Sigmoid colon (tissue), 7 donors: ENCODE results near the gene CNOT6. TPM values are rescaled to one million over a fixed set of nuclear protein-coding genes. Genes with fewer than 3 reads are reported as not detected.

Experiments
- DNase-seq: peaks from one replicate; pipeline ENCODE4 v3.0.0-alpha.2; 2019
- H3K27ac ChIP-seq, 4 donors: fragments of 200-600 bp; sonication (generic); one replicate each; pipeline ENCODE4 v1.5.1; 2016 to 2019; ENCODE audit warnings: mild to moderate bottlenecking in 1 of 4
- H3K27me3 ChIP-seq, 3 donors: fragments of 200-600 bp; sonication (generic); one replicate each; pipeline ENCODE4 v1.5.1; 2019; ENCODE audit warnings: mild to moderate bottlenecking in 1 of 3
- H3K36me3 ChIP-seq, 4 donors: fragments of 200-600 bp; sonication (generic); one replicate each; pipeline ENCODE4 v1.5.1; 2016 to 2019
- H3K4me1 ChIP-seq, 4 donors: fragments of 200-600 bp; sonication (generic); one replicate each; pipeline ENCODE4 v1.5.1; 2017 to 2019
- H3K4me3 ChIP-seq, 4 donors: fragments of 200-600 bp; sonication (generic); one replicate each; pipeline ENCODE4 v1.5.1; 2017 to 2019; ENCODE audit warnings: mild to moderate bottlenecking in 2 of 4, moderate library complexity in 1 of 4
- H3K9me3 ChIP-seq, 4 donors: fragments of 200-600 bp in 3 of 4; sonication (generic) in 3 of 4; one replicate each; pipeline versions ENCODE4 v1.5.1 to v1.6.1; 2013 to 2019
- CTCF ChIP-seq, 4 experiments: fragments of 450-650 bp in 3 of 4; fragments of 200-600 bp in 1 of 4; IDR thresholded peaks; one replicate each; pipeline ENCODE4 v1.5.1; 2016 to 2019; ENCODE audit warnings: antibody characterized with exemption in 4 of 4, mild to moderate bottlenecking in 3 of 4, moderate library complexity in 2 of 4
- EP300 ChIP-seq, 4 donors: sonication (generic); formaldehyde crosslinking; IDR thresholded peaks; one replicate each; pipeline ENCODE4 v1.6.1; 2017; ENCODE audit warnings: antibody characterized with exemption in 4 of 4
- POLR2A ChIP-seq, 2 donors: fragments of 450-650 bp; IDR thresholded peaks; one replicate each; pipeline ENCODE4 v1.6.1; 2016; ENCODE audit warnings: antibody characterized with exemption in 2 of 2, mild to moderate bottlenecking in 2 of 2, moderate library complexity in 2 of 2
- POLR2AphosphoS5 ChIP-seq, 4 donors: sonication (generic); formaldehyde crosslinking; IDR thresholded peaks; one replicate each; pipeline ENCODE4 v1.6.1; 2017; ENCODE audit warnings: antibody characterized with exemption in 4 of 4
- WGBS, 2 donors: extraction: QIAGEN DNeasy Blood & Tissue Kit; methylation state at CpG; one replicate each; pipeline ENCODE4 v1.1.7; 2013; 5-methylcytosine and 5-hydroxymethylcytosine counted together
- intact Hi-C: fragments of 100-400 bp; cut with DNase I; formaldehyde crosslinking; loops from one replicate; pipeline ENCODE4 v1.15.1; 2023
- polyA plus RNA-seq, 3 donors: library from polyadenylated mRNA; stranded (reverse); fragments of 200-250 nt; gene quantifications; one replicate each; pipeline ENCODE4 v1.2.3, GENCODE V29; 2013
- total RNA-seq, 4 donors: library from RNA; depleted of rRNA; stranded (reverse); fragments of >200 nt; gene quantifications; one replicate each; pipeline ENCODE4 v1.1.0, GENCODE V29; 2016
- donor health status: healthy with polysubstance abuse.
- donor health status: Bipolar disorder and iron deficiency.
- donor health status: healthy.

The CNOT6 gene
- total and polyA plus RNA-seq, 7 donors = 7.2 to 21.8 (median 16.0) TPM

- H3K9me3 ChIP-seq = no peaks in the 10 kb centered on the region
- DNase-seq = no peak
- no peak overlapping the region for H3K4me3 ChIP-seq
- H3K27ac ChIP-seq = no peak overlapping the region
- intact Hi-C loops = no loop called here
- 98 to 100% methylated on average over 1 of the region's 1 CpG for WGBS, 2 donors
- H3K36me3 ChIP-seq = peaks cover 0 to 23% (median 3%) of the 10 kb centered on the region in 4 donors
- no peaks in the 10 kb centered on the region for H3K4me1 ChIP-seq
- no peaks in the 10 kb centered on the region for H3K27me3 ChIP-seq
- TF ChIP-seq POLR2AphosphoS5 (IDR thresholded peaks at IDR 0.05) = no peak
- no peak for TF ChIP-seq EP300 (IDR thresholded peaks at IDR 0.05)
- no peak for TF ChIP-seq POLR2A (IDR thresholded peaks at IDR 0.05)
- TF ChIP-seq CTCF (IDR thresholded peaks at IDR 0.05) = no peak
These were observed 38.1 kb downstream of the CNOT6 start for GRCh38 chr5:180532268-180532667.

- Histone ChIP-seq H3K27me3 (no peaks in the 10 kb centered on the region), H3K4me3 (no peak overlapping the region), H3K36me3 (peaks cover 0 to 23% (median 3%) of the 10 kb centered on the region in 4 donors), H3K9me3 (no peaks in the 10 kb centered on the region), H3K4me1 (no peaks in the 10 kb centered on the region), H3K27ac (no peak overlapping the region)
- WGBS, 2 donors = 24 to 75% methylated on average over 1 of the region's 1 CpG
- intact Hi-C loops = no loop called here
- no peak for TF ChIP-seq POLR2A (IDR thresholded peaks at IDR 0.05)
- TF ChIP-seq CTCF (IDR thresholded peaks at IDR 0.05) = no peak
- TF ChIP-seq POLR2AphosphoS5 (IDR thresholded peaks at IDR 0.05) = no peak
- no peak for TF ChIP-seq EP300 (IDR thresholded peaks at IDR 0.05)
- no peak for DNase-seq
These were observed 39.7 kb downstream of the CNOT6 start for GRCh38 chr5:180533845-180534244.

GRCh38 chr5:180535573-180535972 lies 41.4 kb downstream of the CNOT6 start:
- 88 to 95% methylated on average over 4 of the region's 4 CpGs for WGBS, 2 donors

GRCh38 chr5:180540050-180540694 lies 46.0 kb downstream of the CNOT6 start:
- intact Hi-C loops = no loop called here
- TF ChIP-seq CTCF (IDR thresholded peaks at IDR 0.05) (no peak), EP300 (IDR thresholded peaks at IDR 0.05) (no peak), POLR2AphosphoS5 (IDR thresholded peaks at IDR 0.05) (no peak), POLR2A (IDR thresholded peaks at IDR 0.05) (no peak)
- H3K4me3 ChIP-seq = no peak overlapping the region
- DNase-seq = no peak
- H3K4me1 ChIP-seq = no peaks in the 10 kb centered on the region
- no peaks in the 10 kb centered on the region for H3K9me3 ChIP-seq
- 84 to 95% methylated on average over 6 of the region's 6 CpGs for WGBS, 2 donors
- no peak overlapping the region for H3K27ac ChIP-seq
- H3K36me3 ChIP-seq = peaks cover 0 to 5% (median 2%) of the 10 kb centered on the region in 4 donors
- no peaks in the 10 kb centered on the region for H3K27me3 ChIP-seq

More at GRCh38 chr5:180535573-180535972, 41.4 kb downstream of the CNOT6 start:
- intact Hi-C loops = no loop called here
- H3K4me3 ChIP-seq = no peak overlapping the region
- H3K9me3 ChIP-seq = no peaks in the 10 kb centered on the region
- H3K36me3 ChIP-seq = peaks cover 0 to 13% (median 0%) of the 10 kb centered on the region in 4 donors
- no peaks in the 10 kb centered on the region for H3K27me3 ChIP-seq
- no peaks in the 10 kb centered on the region for H3K4me1 ChIP-seq
- no peak overlapping the region for H3K27ac ChIP-seq
- TF ChIP-seq EP300 (IDR thresholded peaks at IDR 0.05) (no peak), POLR2A (IDR thresholded peaks at IDR 0.05) (no peak), POLR2AphosphoS5 (IDR thresholded peaks at IDR 0.05) (no peak), CTCF (IDR thresholded peaks at IDR 0.05) (no peak)
- DNase-seq = no peak

GRCh38 chr5:180541710-180542109 lies 47.5 kb downstream of the CNOT6 start:
- WGBS, 2 donors = 87 to 94% methylated on average over 9 of the region's 9 CpGs
- Histone ChIP-seq H3K9me3 (no peaks in the 10 kb centered on the region), H3K27me3 (no peaks in the 10 kb centered on the region), H3K4me1 (no peaks in the 10 kb centered on the region), H3K36me3 (peaks cover 0 to 5% (median 2%) of the 10 kb centered on the region in 4 donors), H3K4me3 (no peak overlapping the region), H3K27ac (no peak overlapping the region)
- intact Hi-C loops = no loop called here
- no peak for DNase-seq
- no peak for TF ChIP-seq POLR2AphosphoS5 (IDR thresholded peaks at IDR 0.05)
- TF ChIP-seq CTCF (IDR thresholded peaks at IDR 0.05) = no peak
- no peak for TF ChIP-seq POLR2A (IDR thresholded peaks at IDR 0.05)
- no peak for TF ChIP-seq EP300 (IDR thresholded peaks at IDR 0.05)
